GM23248 (cell line): ENCODE measurements around the gene RPS6KC1. TPM values are rescaled to one million over a fixed set of nuclear protein-coding genes. Genes with fewer than 3 reads are reported as not detected.

Experiments
- DNase-seq: peaks from one replicate; pipeline ENCODE4 v3.0.0-alpha.2; 2015
- H2AFZ ChIP-seq: fragments of 200-600 bp; sonication (generic); 2 replicates; pipeline ENCODE4 v1.6.1; 2016; ENCODE audit warnings: antibody characterized with exemption
- H3F3A ChIP-seq: fragments of 200-600 bp; sonication (generic); 2 replicates; pipeline ENCODE4 v1.6.1; 2016; ENCODE audit warnings: mild to moderate bottlenecking, antibody characterized with exemption, mixed run types; ENCODE audit not compliant: insufficient read depth
- H3K27ac ChIP-seq: fragments of 200-600 bp; sonication (generic); 2 replicates; pipeline ENCODE4 v1.5.1; 2016; ENCODE audit warnings: mild to moderate bottlenecking
- H3K27me3 ChIP-seq: fragments of 200-600 bp; sonication (generic); replicated peaks from 2 replicates; pipeline ENCODE4 v1.6.1; 2016; ENCODE audit warnings: mild to moderate bottlenecking; ENCODE audit not compliant: insufficient read depth
- H3K36me3 ChIP-seq: fragments of 200-600 bp; sonication (generic); 2 replicates; pipeline ENCODE4 v1.6.1; 2016; ENCODE audit warnings: low read depth, mild to moderate bottlenecking
- H3K4me1 ChIP-seq: fragments of 200-600 bp; sonication (generic); 2 replicates; pipeline ENCODE4 v1.6.1; 2016; ENCODE audit warnings: mild to moderate bottlenecking; ENCODE audit not compliant: insufficient read depth
- H3K4me2 ChIP-seq: fragments of 200-600 bp; sonication (generic); one replicate; pipeline ENCODE4 v1.6.1; 2016; ENCODE audit warnings: mild to moderate bottlenecking; ENCODE audit not compliant: unreplicated experiment
- H3K4me3 ChIP-seq: fragments of 200-600 bp; sonication (generic); 2 replicates; pipeline ENCODE4 v1.5.1; 2016; ENCODE audit warnings: mild to moderate bottlenecking
- H3K79me2 ChIP-seq: fragments of 200-600 bp; sonication (generic); 2 replicates; pipeline ENCODE4 v1.6.1; 2016; ENCODE audit warnings: mild to moderate bottlenecking; ENCODE audit not compliant: insufficient read depth
- H3K9ac ChIP-seq: fragments of 200-600 bp; sonication (generic); 2 replicates; pipeline ENCODE4 v1.6.1; 2016; ENCODE audit warnings: mild to moderate bottlenecking
- H3K9me2 ChIP-seq: fragments of 200-600 bp; sonication (generic); 2 replicates; pipeline ENCODE4 v1.6.1; 2016; ENCODE audit warnings: mixed run types, mild to moderate bottlenecking, moderate library complexity; ENCODE audit not compliant: insufficient read depth
- H3K9me3 ChIP-seq: fragments of 200-600 bp; sonication (generic); one replicate; pipeline ENCODE4 v1.6.1; 2017; ENCODE audit warnings: low read depth
- H4K20me1 ChIP-seq: fragments of 200-600 bp; sonication (generic); 2 replicates; pipeline ENCODE4 v1.6.0; 2016; ENCODE audit not compliant: insufficient read depth
- EZH2 ChIP-seq: fragments of 200-600 bp; sonication (generic); IDR thresholded peaks from 2 replicates; pipeline ENCODE4 v1.6.1; 2018; ENCODE audit warnings: antibody characterized with exemption, mild to moderate bottlenecking; ENCODE audit not compliant: insufficient read depth, poor library complexity, severe bottlenecking
- EZH2phosphoT487 ChIP-seq: fragments of 200-600 bp; sonication (generic); IDR thresholded peaks from 2 replicates; pipeline ENCODE4 v1.6.1; 2018; ENCODE audit warnings: antibody characterized with exemption, moderate library complexity, mild to moderate bottlenecking, low read depth; ENCODE audit not compliant: insufficient read depth
- WGBS, 2 experiments: methylation state at CpG; one replicate each; pipeline ENCODE4 v1.1.6; 2015 to 2017; ENCODE audit warnings: low lambda C conversion rate in 2 of 2, low coverage in 1 of 2; ENCODE audit errors: missing lambda C conversion rate in 2 of 2; 5-methylcytosine and 5-hydroxymethylcytosine counted together
- in situ Hi-C: fragments of 300-500 bp; cut with MboI; formaldehyde crosslinking; loops from 2 replicates; pipeline ENCODE4 v1.15.0; 2020
- polyA plus RNA-seq: library from polyadenylated mRNA; unstranded; fragments of >200 nt; fragmentation: Nextera tagmentation; extraction: Ambion mirVana; gene quantifications from 2 replicates; pipeline ENCODE4 v1.2.1, GENCODE V29; 2016
- total RNA-seq: library from RNA; depleted of rRNA; stranded (reverse); fragments of >200 nt; shearing (Covaris generic); gene quantifications from 2 replicates; pipeline ENCODE4 v1.2.3, GENCODE V29; 2014

RPS6KC1 gene
- total and polyA plus RNA-seq, 2 experiments from 2014 or later, result 16.4 to 16.8 TPM

DNA sequence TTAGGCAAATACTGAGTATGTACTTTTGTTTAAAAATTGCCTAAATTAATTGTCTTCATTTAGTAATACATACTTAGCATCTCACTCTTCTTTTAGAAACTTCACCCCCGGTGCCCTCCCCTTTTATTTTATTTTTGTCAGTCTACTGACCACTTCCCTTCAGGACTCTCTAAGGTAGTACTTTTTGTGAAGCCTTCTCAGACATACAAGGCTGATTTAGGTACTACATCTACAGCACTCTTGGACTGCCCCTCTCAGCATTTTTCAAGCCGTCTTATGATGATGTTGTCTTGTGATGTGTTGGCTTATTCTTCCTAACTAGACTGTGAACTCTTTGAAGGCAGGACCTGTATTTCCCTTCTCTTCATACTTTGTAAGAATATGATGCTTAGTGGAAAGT lies 24.7 kb downstream of the RPS6KC1 start:
- Histone ChIP-seq H3K9ac (no peak overlapping the region), H2AFZ (no peak overlapping the region), H3K79me2 (peaks cover 51% of the 10 kb centered on the region), H3K36me3 (peaks cover 3% of the 10 kb centered on the region; the same call in 1 of the 2 replicates), H3K4me2 (no peak overlapping the region), H3K9me3 (no peaks in the 10 kb centered on the region), H3F3A (no peaks in the 10 kb centered on the region), H3K9me2 (no peaks in the 10 kb centered on the region), H3K4me3 (no peak overlapping the region), H4K20me1 (no peaks in the 10 kb centered on the region), H3K27me3 (no peaks in the 10 kb centered on the region), H3K27ac (no peak overlapping the region), H3K4me1 (peaks cover 2% of the 10 kb centered on the region)
- TF ChIP-seq EZH2 (no peak), EZH2phosphoT487 (no peak)
- 95 to 100% methylated on average over 2 of the region's 2 CpGs for WGBS, 2 experiments
- in situ Hi-C loops, result no loop called here
- no peak for DNase-seq

DNA sequence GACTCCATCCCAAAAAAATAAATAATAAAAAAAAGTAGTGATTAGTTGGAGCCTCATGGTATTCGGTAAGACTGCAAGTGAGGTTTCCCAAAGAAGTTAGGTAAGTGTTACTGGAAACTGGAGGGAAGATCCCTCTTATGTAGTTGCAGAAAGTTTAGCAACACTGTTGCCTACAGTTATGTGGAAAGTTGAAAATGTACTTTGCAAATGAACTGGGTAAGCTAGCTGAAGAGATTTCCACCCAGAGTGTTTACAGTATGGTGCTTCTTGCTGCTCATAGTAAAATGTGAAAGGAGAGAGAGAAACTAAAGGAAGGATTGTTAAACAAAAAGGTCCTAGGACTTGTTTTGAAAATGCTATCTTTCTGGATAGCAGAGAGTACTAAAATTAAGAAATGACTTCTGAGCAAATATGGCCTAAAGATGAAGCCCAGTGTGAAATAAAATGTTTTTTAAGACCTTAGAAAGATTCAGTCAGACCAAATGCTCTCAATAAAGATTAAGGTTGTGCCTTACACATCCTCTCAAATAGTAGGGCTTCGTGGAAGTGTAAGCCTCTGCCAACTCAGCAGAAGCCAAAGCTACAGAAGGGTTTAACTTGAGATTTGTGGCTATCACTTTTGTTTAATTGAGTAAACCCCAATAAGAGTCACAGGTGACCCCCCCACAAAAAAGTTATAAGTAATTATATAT lies 31.5 kb downstream of the RPS6KC1 start:
- in situ Hi-C loops, result no loop called here
- 97 to 100% methylated on average over 2 of the region's 2 CpGs for WGBS, 2 experiments
- no peaks in the 10 kb centered on the region for H3F3A ChIP-seq

GRCh38 chr1:213083112-213083445 lies 32.0 kb downstream of the RPS6KC1 start:
- no peak overlapping the region for H3K4me2 ChIP-seq
- no peak overlapping the region for H3K4me3 ChIP-seq
- no peaks in the 10 kb centered on the region for H3K79me2 ChIP-seq
- no peaks in the 10 kb centered on the region for H3K9me3 ChIP-seq
- no peaks in the 10 kb centered on the region for H3K27me3 ChIP-seq
- H3F3A ChIP-seq, result no peaks in the 10 kb centered on the region
- in situ Hi-C loops, result no loop called here
- H3K9me2 ChIP-seq, result no peaks in the 10 kb centered on the region
- H3K4me1 ChIP-seq, result no peaks in the 10 kb centered on the region
- no peak for TF ChIP-seq EZH2phosphoT487
- no peak for TF ChIP-seq EZH2
- no peak overlapping the region for H3K9ac ChIP-seq
- no peak overlapping the region for H3K27ac ChIP-seq
- H2AFZ ChIP-seq, result no peak overlapping the region
- DNase-seq, result peak; percentile 12
- no peaks in the 10 kb centered on the region for H4K20me1 ChIP-seq
- H3K36me3 ChIP-seq, result peaks cover 5% of the 10 kb centered on the region; the same call in 1 of the 2 replicates
- WGBS, 2 experiments, result 98% methylated on average over 3 of the region's 3 CpGs

More for the DNA sequence above, 31.5 kb downstream of the RPS6KC1 start:
- Histone ChIP-seq H4K20me1 (no peaks in the 10 kb centered on the region), H2AFZ (no peak overlapping the region), H3K9me3 (no peaks in the 10 kb centered on the region), H3K4me3 (no peak overlapping the region), H3K4me1 (no peaks in the 10 kb centered on the region), H3K4me2 (no peak overlapping the region), H3K9me2 (no peaks in the 10 kb centered on the region), H3K36me3 (peaks cover 5% of the 10 kb centered on the region; the same call in 1 of the 2 replicates), H3K27me3 (no peaks in the 10 kb centered on the region), H3K9ac (no peak overlapping the region), H3K79me2 (no peaks in the 10 kb centered on the region), H3K27ac (no peak overlapping the region)
- no peak for DNase-seq
- no peak for TF ChIP-seq EZH2phosphoT487
- no peak for TF ChIP-seq EZH2

- WGBS, 2 experiments, result 81 to 88% methylated on average over 3 of the region's 3 CpGs
- H3K9me2 ChIP-seq, result no peaks in the 10 kb centered on the region
- no peaks in the 10 kb centered on the region for H3K4me1 ChIP-seq
- peaks cover 11% of the 10 kb centered on the region; the same call in 1 of the 2 replicates for H3K36me3 ChIP-seq
- H4K20me1 ChIP-seq, result no peaks in the 10 kb centered on the region
- no peak overlapping the region for H3K4me3 ChIP-seq
- no peaks in the 10 kb centered on the region for H3K27me3 ChIP-seq
- H3K4me2 ChIP-seq, result no peak overlapping the region
- H2AFZ ChIP-seq, result no peak overlapping the region
- H3K9me3 ChIP-seq, result no peaks in the 10 kb centered on the region
- H3K27ac ChIP-seq, result no peak overlapping the region
- TF ChIP-seq EZH2phosphoT487, result no peak
- no peak for TF ChIP-seq EZH2
- H3F3A ChIP-seq, result no peaks in the 10 kb centered on the region
- DNase-seq, result no peak
- peaks cover 7% of the 10 kb centered on the region; the same call in 1 of the 2 replicates for H3K79me2 ChIP-seq
- in situ Hi-C loops, result no loop called here
- H3K9ac ChIP-seq, result no peak overlapping the region
Measured at GRCh38 chr1:213087911-213088310, 36.9 kb downstream of the RPS6KC1 start.
